Stimulated activated CD8-positive, alpha-beta memory T cell treated with anti-CD3 and anti-CD28 coated beads, Interleukin-4, amount 100 ng/mL, for 1 hour (primary cell): Measurements from ENCODE around the gene RAB34.
"Not testable (repeated sequence)": the region's sequence is repeated elsewhere in the genome, so short reads cannot be mapped to it uniquely, and the experiment has no call there.

Experiments used
- DNase-seq, 2 donors: peaks; one replicate each; pipeline ENCODE4 v3.0.0-alpha.2; 2020; ENCODE audit warnings: low read depth in 2 of 2, low spot score in 1 of 2

RAB34 gene

DNA sequence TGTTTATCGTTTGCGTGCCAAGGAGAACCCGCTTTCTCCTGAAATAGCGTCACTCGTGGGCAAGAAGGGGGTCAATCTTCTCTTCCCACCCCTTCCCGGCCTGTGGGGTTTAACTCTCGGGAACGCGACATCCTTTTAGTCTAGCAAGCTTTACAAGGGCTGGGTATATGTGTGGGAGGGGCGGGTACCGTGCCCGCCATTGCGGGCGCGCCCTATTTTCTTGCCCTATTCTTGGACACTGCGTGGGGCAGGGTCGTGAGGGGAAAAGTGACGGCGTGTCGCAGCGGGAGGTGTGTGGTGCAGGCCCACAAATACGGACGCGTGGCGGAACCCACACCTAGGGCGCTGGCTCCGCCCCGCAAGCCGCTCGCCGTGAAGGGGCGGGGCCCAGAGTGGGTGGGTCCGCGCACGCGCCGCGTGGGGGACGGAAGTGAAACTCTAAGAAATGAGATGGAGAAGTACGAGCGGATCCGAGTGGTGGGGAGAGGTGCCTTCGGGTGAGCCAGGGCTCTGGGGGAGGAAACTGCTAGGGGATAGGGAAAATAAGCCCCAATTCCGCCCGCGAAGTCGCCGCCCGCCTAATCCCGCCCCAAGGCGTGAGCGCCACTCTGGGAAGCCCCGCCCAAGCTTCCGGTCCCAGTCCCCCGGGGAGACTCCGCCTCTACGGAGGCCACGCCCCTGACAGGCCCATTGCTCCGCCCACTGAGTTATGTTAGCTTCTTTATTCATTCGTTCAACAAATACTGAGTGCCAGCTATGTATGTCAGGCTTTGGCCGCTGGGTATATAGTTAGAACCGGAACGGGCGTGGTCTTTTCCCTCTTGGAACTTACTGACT, 10.9 kb upstream of the RAB34 start, which contains the start of gene NEK8:
TSS of gene NEK8 (plus strand) at position 425 of the 837 bp plus-strand sequence. CDS start at position 451, 26 bp downstream.
- peak; percentile 96 to 98 for DNase-seq

DNA sequence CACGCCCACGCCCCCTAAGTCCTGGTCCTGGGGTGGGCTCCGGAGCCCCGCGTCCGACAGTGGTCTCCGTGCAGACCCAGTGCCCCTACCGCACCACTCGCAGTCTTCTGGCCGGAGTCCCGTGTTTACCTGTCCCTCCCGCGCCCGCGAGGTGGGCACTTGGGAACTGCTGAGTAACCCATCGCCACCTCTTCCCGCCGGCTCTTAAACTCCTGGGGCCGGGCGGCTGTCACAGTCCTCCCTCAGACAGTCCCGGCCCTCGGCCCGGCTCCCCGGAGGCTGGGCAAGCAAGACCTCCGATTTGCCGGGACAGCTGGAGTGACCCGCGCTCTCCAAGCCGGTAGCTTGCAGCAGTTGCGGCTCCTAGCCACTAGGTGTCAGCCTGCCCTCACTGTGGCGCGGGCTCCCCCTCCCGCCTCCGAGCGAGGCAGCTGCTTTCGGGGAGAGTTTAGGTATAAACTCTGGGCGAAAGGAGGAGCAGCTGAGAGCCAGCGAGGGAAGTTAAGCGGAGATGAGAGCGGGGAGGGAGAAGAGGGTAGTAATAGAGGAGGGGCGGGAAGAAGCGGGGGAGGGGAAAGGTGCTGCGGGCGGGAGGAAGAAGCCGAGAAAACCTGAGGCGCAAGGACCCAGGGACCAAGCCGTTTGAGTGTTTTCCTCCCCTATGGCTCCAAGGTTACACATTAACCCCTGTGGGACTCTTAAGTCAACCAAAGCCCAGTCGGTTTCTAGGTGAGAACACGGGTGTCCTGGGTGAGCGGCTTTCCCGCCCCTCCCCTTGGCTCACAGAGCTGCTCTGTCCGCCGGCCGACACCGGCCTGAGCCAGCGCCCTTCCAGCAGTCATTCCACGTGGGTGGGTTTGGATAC, 9.2 kb upstream of the RAB34 start:
- DNase-seq, result peak; percentile 80 to 83

DNA sequence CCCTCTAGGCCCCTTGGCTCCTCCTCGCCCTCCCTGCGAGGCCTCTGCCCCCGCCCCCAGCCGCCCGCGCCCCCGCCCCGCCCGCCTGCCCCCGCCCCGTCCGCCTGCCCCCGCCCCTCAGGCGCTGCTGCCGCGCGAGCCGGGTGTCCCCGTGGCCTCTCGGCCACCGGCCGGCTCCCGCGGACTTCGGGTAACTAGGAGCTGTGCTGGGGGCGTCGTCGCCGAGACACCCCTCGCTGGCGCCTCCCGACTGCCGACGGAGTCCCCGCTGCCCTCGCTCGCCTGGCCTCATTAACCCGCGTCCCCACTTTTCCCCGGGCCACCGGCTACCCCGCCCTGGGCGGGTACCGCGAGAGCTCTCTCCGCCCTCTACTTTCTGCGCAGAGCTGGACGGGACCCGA, 8.6 kb upstream of the RAB34 start, which contains the start of gene TLCD1:
TSS of gene TLCD1 (minus strand) at position 8 of the 401 bp plus-strand sequence. CDS start 136 bp downstream, outside the sequence.
- no peak for DNase-seq

DNA sequence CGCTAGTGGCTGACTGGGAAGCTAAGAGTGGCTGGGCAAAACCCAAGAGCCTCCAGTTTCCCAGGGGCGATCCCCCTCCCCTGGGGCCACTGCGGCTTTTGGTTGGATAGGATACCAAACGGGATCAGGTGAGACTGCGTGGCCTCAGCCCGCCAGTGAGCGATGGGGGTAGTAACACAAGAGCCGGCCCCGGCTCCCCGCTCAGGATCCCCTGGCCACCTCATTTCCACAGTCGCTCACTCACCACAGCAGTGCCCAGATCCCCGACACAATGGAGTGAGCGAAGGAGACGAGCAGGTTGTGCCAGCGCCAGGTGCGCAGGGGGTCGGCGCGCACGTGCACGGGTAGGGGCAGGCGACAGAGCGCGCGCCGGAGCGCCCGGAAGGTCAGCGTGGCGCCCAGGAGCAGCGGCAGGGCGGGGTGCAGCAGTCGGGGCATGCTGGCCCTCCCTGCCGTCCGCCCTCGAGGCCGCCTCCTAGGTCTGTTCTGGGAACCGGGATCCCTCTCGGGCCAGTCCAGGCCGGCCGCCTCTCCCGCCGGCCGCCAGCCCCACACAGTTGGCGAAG, 8.1 kb upstream of the RAB34 start:
- no peak for DNase-seq

DNA sequence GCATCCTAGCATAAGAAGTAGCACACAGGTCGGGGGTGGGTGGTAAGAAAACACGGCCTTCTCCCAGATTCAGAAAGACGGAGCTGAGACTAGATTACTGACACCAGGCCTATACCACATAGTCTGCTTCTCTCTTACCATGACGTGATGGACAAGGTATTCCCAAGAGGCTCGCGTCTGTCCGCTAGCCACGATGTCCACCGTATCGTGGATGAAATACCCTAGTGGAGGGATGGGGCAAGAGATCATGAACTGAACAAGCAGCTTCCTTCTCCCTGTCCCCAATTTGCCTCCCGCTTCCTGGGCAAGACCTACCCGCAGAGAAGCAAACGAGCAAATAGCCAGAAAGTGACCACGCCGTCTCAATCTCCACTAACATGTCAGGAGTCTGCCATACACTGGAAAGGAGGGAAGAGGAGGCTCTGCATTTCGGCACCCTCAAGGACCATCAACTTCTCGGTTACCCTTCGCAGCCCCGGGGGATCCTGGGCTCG, 7.5 kb upstream of the RAB34 start:
- no peak for DNase-seq

DNA sequence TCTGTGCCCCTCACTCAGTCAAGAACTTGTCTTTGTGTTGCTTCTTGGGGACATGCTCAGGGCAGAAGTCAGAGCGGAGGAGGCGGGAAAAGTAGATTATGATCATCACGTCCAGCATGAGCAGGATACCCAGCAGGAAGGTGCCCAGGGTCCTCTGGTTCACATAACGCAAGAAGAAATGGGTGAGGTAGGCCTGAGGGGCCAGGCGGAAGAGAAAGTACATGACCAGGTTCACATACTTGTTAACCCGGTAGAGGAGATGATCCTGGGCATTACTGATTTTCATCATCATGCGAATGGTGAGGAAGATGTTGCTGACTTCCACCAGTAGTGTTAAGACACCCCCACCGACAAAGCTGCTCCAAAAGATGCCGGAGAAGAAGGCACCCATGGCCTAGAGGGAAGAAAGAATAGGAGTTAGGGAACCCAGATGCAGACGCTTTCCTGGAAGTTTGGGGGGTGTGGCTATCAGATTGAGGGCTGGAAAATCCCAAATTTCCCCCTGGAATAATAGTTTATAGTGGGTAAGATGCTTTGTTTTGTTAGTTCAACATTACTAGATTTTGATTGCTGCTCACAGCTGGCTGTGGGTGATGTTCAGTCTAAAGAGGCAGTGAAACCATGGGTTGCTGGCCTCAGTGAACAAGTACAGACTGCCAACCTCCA, 7.0 kb upstream of the RAB34 start:
- no peak for DNase-seq

DNA sequence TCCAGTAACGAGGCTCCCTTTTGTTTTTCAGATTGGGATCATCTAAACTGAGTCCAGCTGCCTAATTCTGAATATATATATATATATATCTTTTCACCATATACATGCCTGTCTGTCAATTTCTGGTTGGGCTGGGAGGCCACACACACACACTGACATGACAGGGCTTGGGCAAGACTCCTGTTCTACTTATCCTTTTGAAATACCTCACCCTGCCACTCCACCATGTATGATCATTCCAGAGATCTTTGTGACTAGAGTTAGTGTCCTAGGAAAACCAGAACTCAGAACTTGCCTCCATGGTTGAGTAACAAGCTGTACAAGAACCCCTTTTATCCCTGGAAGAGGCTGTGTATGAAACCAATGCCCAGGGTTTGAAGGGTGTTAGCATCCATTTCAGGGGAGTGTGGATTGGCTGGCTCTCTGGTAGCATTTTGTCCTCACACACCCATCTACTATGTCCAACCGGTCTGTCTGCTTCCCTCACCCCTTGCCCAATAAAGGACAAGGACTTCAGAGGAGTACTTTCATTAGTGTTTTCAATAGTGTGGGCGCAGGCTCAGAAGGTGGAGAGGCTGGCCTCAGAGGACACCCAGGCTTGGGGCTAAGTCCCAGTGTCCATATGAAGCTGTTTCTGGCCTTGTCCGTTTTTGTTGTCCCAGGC, 6.3 kb upstream of the RAB34 start:
- DNase-seq, result not testable (repeated sequence)

DNA sequence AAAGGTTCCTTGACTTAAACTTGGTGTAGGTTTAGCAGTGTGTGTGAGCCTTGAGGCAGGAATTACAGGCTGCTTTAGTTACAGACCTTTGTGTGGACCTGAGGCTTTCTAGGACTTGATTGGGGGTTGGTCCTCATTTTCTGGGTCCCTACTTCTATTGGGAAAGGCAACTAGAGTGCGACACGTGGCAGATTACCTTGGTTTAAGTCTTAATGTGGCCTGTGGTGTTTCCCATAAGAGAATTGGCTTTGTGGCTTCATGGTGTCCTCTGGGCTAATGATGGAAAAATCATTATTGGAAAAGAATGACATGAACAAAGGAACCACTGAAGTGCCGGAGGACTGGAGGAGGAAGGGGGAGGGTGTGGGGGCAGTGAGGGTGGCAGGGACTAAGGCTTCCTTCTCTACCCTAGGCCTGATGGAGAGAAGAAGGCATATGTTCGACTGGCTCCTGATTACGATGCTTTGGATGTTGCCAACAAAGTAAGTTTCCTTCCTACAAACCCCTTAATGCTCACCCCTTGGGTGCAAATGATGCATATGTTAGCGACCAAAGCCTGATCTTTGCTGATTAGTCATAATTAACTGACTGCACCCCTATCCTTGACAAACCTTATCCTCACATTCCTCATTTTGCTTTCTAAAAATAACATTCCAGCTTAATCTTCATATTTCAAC, 5.6 kb upstream of the RAB34 start:
- no peak for DNase-seq

DNA sequence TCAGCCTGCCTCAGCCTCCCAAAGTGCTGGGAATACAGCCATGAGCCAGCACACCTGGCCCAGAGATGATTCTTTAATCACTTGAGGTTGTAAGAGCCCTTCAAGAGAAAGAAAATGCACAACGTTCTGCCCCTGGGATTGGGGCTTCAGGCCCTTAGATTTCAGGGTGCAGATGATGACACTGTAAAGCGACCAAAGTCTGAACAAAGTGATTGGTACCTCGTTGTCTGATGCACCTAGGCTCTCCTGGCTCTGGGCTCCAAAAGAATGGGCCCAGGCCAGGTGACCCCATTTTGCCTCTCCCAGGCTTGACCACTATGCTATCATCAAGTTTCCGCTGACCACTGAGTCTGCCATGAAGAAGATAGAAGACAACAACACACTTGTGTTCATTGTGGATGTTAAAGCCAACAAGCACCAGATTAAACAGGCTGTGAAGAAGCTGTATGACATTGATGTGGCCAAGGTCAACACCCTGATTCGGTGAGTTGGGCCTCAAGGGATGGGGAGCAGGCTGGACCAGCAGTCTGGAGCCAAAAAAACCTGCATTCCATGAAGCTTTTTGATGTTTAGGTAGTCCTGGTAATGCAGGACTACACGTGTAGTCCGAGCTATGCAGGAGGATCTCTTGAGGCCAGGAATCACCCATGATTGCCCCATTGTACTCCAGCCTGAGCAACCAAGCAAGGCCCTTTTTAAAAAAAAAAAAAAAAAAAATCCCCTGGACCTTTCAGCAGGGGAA, 4.9 kb upstream of the RAB34 start:
- DNase-seq, result no peak

DNA sequence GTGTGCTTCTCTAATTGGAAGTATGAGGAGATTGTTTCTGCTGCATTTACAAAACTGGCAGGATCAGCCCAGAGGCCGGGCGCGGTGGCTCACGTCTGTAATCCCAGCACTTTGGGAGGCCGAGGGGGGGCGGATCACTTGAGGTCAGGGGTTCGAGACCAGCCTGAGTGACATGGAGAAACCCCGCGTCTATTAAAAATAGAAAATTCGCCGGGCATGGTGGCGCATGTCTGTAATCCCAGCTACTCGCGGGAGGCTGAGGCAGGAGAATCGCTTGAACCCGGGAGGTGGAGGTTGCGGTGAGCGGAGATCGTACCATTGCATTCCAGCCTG, 3.3 kb upstream of the RAB34 start:
- DNase-seq, result not testable (repeated sequence)

DNA sequence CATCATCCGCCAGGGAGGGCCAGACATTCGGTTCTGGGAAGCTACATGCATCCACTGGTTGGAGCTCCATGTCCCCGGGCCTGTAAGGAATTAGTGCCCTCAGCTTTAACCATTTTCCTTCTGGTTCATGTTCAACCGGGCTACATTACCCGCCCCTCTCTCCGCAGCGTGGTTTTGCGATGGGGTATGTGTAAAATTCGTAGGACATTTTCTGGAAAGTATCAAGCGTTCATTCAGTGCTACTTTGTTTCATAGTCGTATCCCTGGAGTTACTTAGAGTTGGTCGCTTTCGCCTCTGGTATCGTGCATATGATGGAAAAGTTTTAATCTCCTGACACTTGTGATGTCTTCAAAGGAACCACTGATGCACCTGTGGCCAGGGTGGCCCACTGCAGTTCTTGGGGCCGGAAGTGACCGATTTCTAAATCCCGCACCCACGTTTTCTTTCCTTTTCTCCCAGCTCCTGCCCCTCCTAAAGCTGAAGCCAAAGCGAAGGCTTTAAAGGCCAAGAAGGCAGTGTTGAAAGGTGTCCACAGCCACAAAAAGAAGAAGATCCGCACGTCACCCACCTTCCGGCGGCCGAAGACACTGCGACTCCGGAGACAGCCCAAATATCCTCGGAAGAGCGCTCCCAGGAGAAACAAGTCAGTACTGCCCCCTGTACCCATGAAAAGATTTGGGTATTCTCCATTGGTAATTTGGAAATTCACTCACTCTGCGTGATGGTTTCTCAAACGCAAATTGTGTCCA, 2.8 kb upstream of the RAB34 start:
- no peak for DNase-seq

DNA sequence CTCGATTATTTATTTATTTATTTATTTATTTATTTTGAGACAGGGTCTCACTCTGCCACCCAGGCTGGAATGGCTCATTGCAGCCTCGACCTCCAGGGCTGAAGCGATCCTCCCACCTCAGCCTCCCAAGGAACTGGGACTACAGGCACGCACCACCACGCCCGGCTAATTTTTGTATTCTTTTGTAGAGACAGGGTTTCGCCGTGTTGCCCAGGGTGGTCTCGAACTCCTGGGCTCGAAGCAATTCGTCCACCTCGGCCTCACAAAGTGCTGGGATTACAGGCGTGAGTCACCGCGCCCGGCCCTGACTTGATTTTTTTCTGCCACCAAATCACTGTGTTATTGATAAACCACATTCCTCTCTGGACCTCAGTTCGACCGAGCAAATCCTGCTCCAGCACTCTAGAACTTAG, 1.4 kb upstream of the RAB34 start:
- DNase-seq, result no peak

DNA sequence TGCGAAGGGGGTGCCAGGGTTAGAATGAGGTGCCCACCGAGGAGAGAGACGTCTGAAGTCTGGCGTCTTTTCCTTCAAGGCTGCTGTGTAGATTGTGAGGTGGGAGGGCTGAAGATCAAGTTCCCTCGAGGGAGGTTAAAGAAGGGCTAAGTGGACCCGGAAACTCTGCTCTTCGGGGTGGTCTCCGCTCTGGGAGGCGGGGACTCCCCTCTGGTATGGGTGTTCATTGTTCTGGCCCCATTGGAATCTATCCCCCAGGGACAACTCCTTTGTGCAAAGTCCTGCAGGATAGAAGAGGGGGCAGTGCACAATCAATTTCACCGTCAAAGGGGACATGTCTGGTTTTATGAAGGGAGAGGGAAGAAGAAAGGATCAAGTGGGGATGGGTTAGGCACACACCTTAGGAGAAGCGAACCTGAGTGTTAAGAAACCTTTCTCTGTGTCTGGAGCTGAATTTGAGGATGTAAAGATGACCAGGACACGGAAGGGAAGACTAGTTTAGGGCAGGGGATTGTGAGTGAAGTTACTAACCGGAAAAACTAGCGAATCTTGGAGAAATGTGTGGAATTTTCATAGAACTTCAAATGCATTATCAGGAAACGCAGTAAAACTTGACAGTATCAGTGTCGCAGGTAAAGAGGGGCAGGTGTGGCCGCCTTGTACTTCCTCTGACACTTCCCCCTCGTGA, 809 bp upstream of the RAB34 start:
- DNase-seq, result no peak

DNA sequence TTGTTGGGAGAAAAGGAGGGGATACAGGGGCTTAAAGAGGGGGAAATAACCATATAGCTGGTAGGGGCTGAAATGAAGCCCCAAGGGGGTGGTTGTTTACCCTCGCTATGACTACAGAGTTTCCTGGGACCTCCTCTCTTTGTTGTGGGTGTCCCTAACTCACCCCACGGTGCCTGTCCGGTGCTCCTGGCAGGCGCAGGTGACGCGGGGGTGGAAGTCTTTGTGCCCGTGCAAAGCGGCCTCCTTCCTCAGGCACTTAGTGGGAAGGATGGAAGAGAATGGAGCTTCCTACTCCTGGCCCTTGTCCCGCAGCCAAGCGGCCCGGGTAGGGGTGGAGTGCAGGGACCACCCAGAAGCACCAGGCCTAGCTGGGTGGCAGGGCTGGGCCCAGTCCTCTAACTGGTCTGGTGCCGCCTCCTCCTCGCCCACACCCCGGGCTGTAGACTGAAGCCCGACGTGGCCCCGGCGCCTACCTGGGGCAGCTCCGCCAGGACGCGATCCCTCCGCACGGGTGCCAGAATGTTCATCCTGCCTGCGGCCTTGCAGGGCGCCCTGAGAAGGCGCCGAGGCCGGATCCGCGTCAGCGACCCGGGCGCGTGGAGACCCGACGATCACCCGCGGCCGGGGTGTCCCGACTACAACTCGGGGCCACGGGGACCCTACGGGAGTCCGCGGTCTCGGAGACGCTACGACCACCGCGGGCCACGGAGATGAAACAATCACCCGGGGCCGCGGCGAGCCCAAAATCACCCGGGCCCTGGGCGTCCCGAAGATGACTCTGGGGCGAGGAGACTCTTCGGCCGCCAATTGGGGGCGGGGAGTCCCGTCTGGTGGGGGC, 709 bp downstream of the RAB34 start:
- DNase-seq, result no peak

DNA sequence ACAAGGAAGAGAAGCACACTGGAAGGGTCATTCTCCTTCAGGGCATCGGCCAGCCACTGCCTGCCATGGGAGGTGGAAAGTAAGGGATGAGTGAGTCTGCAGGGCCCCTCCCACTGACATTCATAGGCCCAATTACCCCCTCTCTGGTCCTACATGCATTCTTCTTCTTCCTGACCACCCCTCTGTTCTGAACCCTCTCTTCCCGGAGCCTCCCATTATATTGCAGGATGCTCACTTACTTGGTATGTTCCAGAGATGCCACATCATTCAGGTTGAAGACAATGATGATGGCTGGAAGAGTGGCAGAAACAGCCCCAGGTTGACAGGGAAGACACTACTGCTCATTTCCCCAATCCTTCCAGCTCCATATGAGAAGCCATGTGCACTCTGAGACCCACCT, 2.5 kb downstream of the RAB34 start:
- no peak for DNase-seq

DNA sequence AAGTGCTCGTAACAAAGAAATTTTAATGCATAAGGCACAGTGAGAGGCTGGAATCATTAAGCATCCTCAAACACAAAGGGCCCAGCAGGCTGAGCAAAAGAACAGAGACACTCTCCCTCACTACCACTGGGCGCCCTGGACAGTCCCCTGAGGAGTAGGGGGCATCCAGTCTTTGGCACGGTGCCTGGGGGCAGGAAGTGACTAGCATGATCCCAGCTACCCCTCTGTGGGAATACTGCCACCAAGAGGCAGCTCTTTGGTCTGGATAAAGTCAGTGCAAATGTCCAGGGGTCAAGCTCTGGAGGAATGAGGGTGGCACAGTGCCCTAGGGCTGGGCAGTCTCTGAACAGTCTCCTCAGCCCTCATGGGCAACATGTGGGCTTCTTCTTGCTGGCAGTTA, 3.4 kb downstream of the RAB34 start:
- DNase-seq, result no peak
